Ishikawa (cell line): ENCODE measurements around the gene GSK3A.
A peak's percentile ranks its signal among the peaks of the same experiment; 100 is the strongest.

Experiments used
- CEBPB ChIP-seq: IDR thresholded peaks from 2 replicates; pipeline ENCODE4 v1.6.1; 2012
- CREB1 ChIP-seq: IDR thresholded peaks from 2 replicates; pipeline ENCODE4 v1.6.1; 2012; ENCODE audit warnings: low read depth
- EGR1 ChIP-seq: IDR thresholded peaks from 2 replicates; pipeline ENCODE4 v1.6.1; 2012
- EP300 ChIP-seq: IDR thresholded peaks from 2 replicates; pipeline ENCODE4 v1.6.1; 2012; ENCODE audit warnings: borderline replicate concordance
- FOXM1 ChIP-seq: IDR thresholded peaks from 2 replicates; pipeline ENCODE4 v1.6.1; 2012; ENCODE audit warnings: low read depth, borderline replicate concordance
- MAX ChIP-seq: IDR thresholded peaks from 2 replicates; pipeline ENCODE4 v1.6.1; 2012
- NFIC ChIP-seq: IDR thresholded peaks from 2 replicates; pipeline ENCODE4 v1.6.1; 2012
- RAD21 ChIP-seq: IDR thresholded peaks from 2 replicates; pipeline ENCODE4 v1.6.1; 2012; ENCODE audit warnings: low read depth
- REST ChIP-seq: IDR thresholded peaks from 2 replicates; pipeline ENCODE4 v1.6.1; 2012; ENCODE audit warnings: low read depth, mild to moderate bottlenecking
- TAF1 ChIP-seq: IDR thresholded peaks from 2 replicates; pipeline ENCODE4 v1.6.1; 2012; ENCODE audit warnings: low read depth, mild to moderate bottlenecking
- TCF12 ChIP-seq: IDR thresholded peaks from 2 replicates; pipeline ENCODE4 v1.6.1; 2012; ENCODE audit warnings: low read depth
- TEAD4 ChIP-seq: IDR thresholded peaks from 2 replicates; pipeline ENCODE4 v1.6.1; 2012
- USF1 ChIP-seq: IDR thresholded peaks from 2 replicates; pipeline ENCODE4 v1.6.1; 2012
- YY1 ChIP-seq: IDR thresholded peaks from 2 replicates; pipeline ENCODE4 v1.6.1; 2012; ENCODE audit warnings: low read depth
- ZBTB7A ChIP-seq: IDR thresholded peaks from 2 replicates; pipeline ENCODE4 v1.6.1; 2012; ENCODE audit warnings: low read depth

The GSK3A gene

GRCh38 chr19:42270346-42271044 is 28.1 kb upstream of the GSK3A start:
- TF ChIP-seq MAX (no peak), REST (no peak), CEBPB (no peak), RAD21 (no peak), NFIC (no peak), TCF12 (no peak), EP300 (no peak), FOXM1 (no peak), TAF1 (no peak), CREB1 (no peak), ZBTB7A (no peak), EGR1 (no peak), TEAD4 (no peak), YY1 (no peak), USF1 (no peak)

GRCh38 chr19:42269478-42270345 is 27.3 kb upstream of the GSK3A start:
- no peak for TF ChIP-seq MAX
- no peak for TF ChIP-seq RAD21
- no peak for TF ChIP-seq CREB1
- no peak for TF ChIP-seq NFIC
- no peak for TF ChIP-seq CEBPB
- no peak for TF ChIP-seq TEAD4
- no peak for TF ChIP-seq EP300
- TF ChIP-seq ZBTB7A: no peak
- TF ChIP-seq TAF1: no peak
- TF ChIP-seq EGR1: no peak
- TF ChIP-seq YY1: no peak
- TF ChIP-seq TCF12: no peak
- TF ChIP-seq FOXM1: no peak
- TF ChIP-seq REST: no peak
- no peak for TF ChIP-seq USF1

GRCh38 chr19:42268704-42269477 is 26.5 kb upstream of the GSK3A start, which contains the start of gene CIC:
Gene CIC (plus strand): TSS chr19:42269252. CDS start chr19:42271784, 2,532 bp downstream.
- TF ChIP-seq TAF1 (no peak), YY1 (peak; percentile 85), CEBPB (no peak), CREB1 (peak; percentile 45), FOXM1 (no peak), ZBTB7A (0 out of 2 replicates have a peak, but pooled peaks have one; percentile 25)

- peak; percentile 85 for TF ChIP-seq TCF12
- peak; percentile 42; the same call in 1 of the 2 replicates for TF ChIP-seq TAF1
- TF ChIP-seq ZBTB7A: no peak
- TF ChIP-seq NFIC: no peak
- TF ChIP-seq FOXM1: peak; percentile 26; the same call in 1 of the 2 replicates
- TF ChIP-seq MAX: peak; percentile 79
- peak; percentile 27; the same call in 1 of the 2 replicates for TF ChIP-seq TEAD4
- no peak for TF ChIP-seq REST
- peak; percentile 72; the same call in 1 of the 2 replicates for TF ChIP-seq EP300
- peak; percentile 77 for TF ChIP-seq USF1
Observed at GRCh38 chr19:42268142-42268703, 25.8 kb upstream of the GSK3A start.
